ENCODE measurements around the gene ITGA7.

ITGA7 gene
- 1.5 to 1.7 reads per million in 2 donors for total RNA-seq

GRCh38 chr12:55707841-55708694 is at the start of gene ITGA7:
Gene ITGA7, minus strand, starts transcription at chr12:55707904. Its CDS starts 222 bp downstream, at chr12:55707682.
- peak; percentile 61 for DNase-seq

GRCh38 chr12:55755246-55755645 is 47.5 kb upstream of the ITGA7 start:
- DNase-seq, result no peak

- DNase-seq, result no peak
Observed at GRCh38 chr12:55748230-55748993, 40.7 kb upstream of the ITGA7 start.

GRCh38 chr12:55746913-55747231 is 39.2 kb upstream of the ITGA7 start:
- no peak for DNase-seq

GRCh38 chr12:55746174-55746912 is 38.6 kb upstream of the ITGA7 start:
- DNase-seq, result no peak

GRCh38 chr12:55745361-55746173 is 37.9 kb upstream of the ITGA7 start:
- no peak for DNase-seq

- DNase-seq, result no peak
Observed at GRCh38 chr12:55744340-55745030, 36.8 kb upstream of the ITGA7 start.

- DNase-seq, result peak; percentile 33
Observed at GRCh38 chr12:55743406-55744339, 36.0 kb upstream of the ITGA7 start.

- peak; percentile 71 for DNase-seq
Observed at GRCh38 chr12:55742719-55743405, 35.2 kb upstream of the ITGA7 start, which contains the start of gene GDF11. Gene GDF11, plus strand, starts transcription at chr12:55743122. Its CDS starts 195 bp downstream, at chr12:55743317.

GRCh38 chr12:55741931-55742680 is 34.4 kb upstream of the ITGA7 start:
- DNase-seq, result no peak

- DNase-seq, result no peak
Observed at GRCh38 chr12:55739025-55739378, 31.3 kb upstream of the ITGA7 start.

GRCh38 chr12:55738123-55739024 is 30.7 kb upstream of the ITGA7 start:
- DNase-seq, result peak; percentile 66

GRCh38 chr12:55737581-55738122 is 29.9 kb upstream of the ITGA7 start:
- DNase-seq, result no peak

- DNase-seq, result peak; percentile 37
Observed at GRCh38 chr12:55736780-55737580, 29.3 kb upstream of the ITGA7 start.

GRCh38 chr12:55736076-55736475 is 28.4 kb upstream of the ITGA7 start:
- no peak for DNase-seq

GRCh38 chr12:55734595-55734994 is 26.9 kb upstream of the ITGA7 start:
- no peak for DNase-seq

- no peak for DNase-seq
Observed at GRCh38 chr12:55733858-55734257, 26.2 kb upstream of the ITGA7 start.

Measured in T-helper 9 cell (primary cell).